ENCODE measurements around the gene CHRNB4. TPM values are rescaled to one million over a fixed set of nuclear protein-coding genes. Genes with fewer than 3 reads are reported as not detected.

The CHRNB4 gene
- total and polyA plus RNA-seq, 2 donors (not counting 1 experiment from before 2014, with no cell fraction given), result not detected

DNA sequence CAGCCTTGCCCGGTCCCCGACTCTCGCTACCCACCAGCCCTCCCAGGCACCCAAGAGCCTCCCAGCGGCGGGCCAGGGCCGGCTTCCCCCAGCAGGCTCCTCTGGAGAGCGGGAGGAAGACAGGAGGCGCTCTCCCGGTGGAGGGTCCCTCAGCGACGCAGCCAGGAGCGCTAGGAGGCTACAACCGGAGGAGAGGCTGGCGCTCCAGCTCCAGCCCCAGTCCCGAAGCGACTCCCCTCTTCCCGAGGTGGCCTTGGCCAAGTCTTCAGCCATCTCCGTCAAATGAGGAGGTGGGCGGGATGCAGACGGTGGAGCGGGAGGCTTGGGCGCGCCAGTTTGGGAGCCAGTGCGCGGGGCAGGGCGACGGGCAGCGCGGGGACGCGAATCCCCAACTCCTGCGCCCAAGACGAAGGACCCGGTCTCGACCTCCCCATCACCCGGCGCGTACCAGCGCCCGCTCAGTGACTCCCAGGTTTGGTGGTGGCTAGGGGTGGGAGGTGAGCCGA, 20.9 kb downstream of the CHRNB4 start:
- Histone ChIP-seq H3K4me1 (ENCODE audit: control insufficient read depth, extremely low read depth, insufficient read depth, low read length) (no peaks in the 10 kb centered on the region), H3K9me3 (ENCODE audit: control insufficient read depth, insufficient read depth, low read depth, low read length) (no peaks in the 10 kb centered on the region), H3K36me3 (ENCODE audit: control insufficient read depth, insufficient read depth, low read length) (no peaks in the 10 kb centered on the region), H3K4me3 (replicated peaks in 1 of 4; ENCODE audit: control extremely low read depth in 1 of 4, insufficient read depth in 1 of 4, low read depth in 3 of 4, low read length in 4 of 4) (no peak overlapping the region), H3K27ac (ENCODE audit: insufficient read depth, low read length) (no peak overlapping the region), H3K79me2 (ENCODE audit: control insufficient read depth, insufficient read depth, low read length) (no peaks in the 10 kb centered on the region), H3K9ac (ENCODE audit: insufficient read depth, low read length) (no peak overlapping the region), H3K4me2 (ENCODE audit: extremely low read depth, insufficient read depth, low read length) (no peak overlapping the region), H3K27me3 (ENCODE audit: control insufficient read depth, insufficient read depth, low read length) (peaks cover 30% of the 10 kb centered on the region), H4K20me1 (ENCODE audit: control insufficient read depth, extremely low read depth, insufficient read depth, low read length) (no peaks in the 10 kb centered on the region), H2AFZ (ENCODE audit: low read length) (no peak overlapping the region)
- DNase-seq (ENCODE audit: low read depth in 2 of 2), result peak in 1 of 2 donors; percentile 18
- no peak for TF ChIP-seq EZH2 (IDR thresholded peaks at IDR 0.05; ENCODE audit: low read length, missing control alignments)
- TF ChIP-seq CTCF (conservative IDR thresholded peaks at IDR 0.05 in 1 of 2, IDR thresholded peaks at IDR 0.05 in 1 of 2; ENCODE audit: low read depth in 1 of 2, low read length in 2 of 2), result peak in 1 of 2 donors; percentile 5

DNA sequence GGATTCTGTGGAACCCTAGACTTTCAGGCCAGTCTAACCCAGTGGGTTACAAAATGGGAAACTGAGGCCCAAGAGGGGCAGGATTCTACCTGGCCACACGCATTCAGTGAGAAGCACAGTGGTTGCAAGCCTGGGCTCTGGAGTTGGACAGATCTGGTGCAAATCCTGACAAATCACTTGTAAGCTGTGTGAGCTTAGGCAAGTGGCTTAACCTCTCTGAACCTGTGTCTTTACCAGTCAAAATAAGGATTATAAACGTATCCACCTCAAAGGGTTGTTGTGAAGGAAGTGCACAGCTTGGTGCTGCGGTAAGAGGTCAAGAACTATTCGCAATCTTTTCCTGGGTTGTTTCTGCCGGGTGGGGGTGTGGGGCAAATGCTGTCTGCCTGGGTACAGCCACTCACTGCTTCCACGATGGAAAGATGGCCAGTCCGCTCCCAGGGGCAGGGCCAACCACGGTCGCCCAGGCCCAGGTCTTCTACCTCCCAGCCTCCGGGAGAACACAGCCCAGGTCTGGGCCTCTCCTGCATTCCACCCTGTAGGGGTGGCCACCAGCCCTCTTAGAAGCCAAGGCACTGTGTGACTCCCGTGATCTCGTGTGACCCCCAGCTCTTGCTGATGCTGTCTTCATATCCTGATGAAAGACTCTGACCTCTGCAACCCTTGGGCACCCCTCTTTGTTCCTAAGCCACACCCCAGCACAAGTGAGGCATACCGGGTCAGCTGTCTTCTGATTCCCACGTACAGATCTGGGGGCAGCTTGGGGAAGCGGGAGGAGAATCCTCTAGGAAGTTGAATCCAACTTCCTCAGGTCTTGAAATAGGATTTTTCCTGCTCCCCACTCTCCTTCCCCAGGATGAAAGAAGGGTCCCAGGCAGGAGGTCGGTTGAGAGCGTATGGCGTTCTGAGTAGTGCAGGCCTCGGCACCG, 21.7 kb downstream of the CHRNB4 start:
- DNase-seq (ENCODE audit: low read depth in 2 of 2), result no peak
- peaks cover 30% of the 10 kb centered on the region for H3K27me3 ChIP-seq (ENCODE audit: control insufficient read depth, insufficient read depth, low read length)
- no peaks in the 10 kb centered on the region for H3K79me2 ChIP-seq (ENCODE audit: control insufficient read depth, insufficient read depth, low read length)
- TF ChIP-seq EZH2 (IDR thresholded peaks at IDR 0.05; ENCODE audit: low read length, missing control alignments), result peak; percentile 38
- TF ChIP-seq CTCF (conservative IDR thresholded peaks at IDR 0.05 in 1 of 2, IDR thresholded peaks at IDR 0.05 in 1 of 2; ENCODE audit: low read depth in 1 of 2, low read length in 2 of 2), result no peak
- no peaks in the 10 kb centered on the region for H3K9me3 ChIP-seq (ENCODE audit: control insufficient read depth, insufficient read depth, low read depth, low read length)
- H3K4me2 ChIP-seq (ENCODE audit: extremely low read depth, insufficient read depth, low read length), result no peak overlapping the region
- H4K20me1 ChIP-seq (ENCODE audit: control insufficient read depth, extremely low read depth, insufficient read depth, low read length), result no peaks in the 10 kb centered on the region
- no peaks in the 10 kb centered on the region for H3K36me3 ChIP-seq (ENCODE audit: control insufficient read depth, insufficient read depth, low read length)
- no peak overlapping the region for H3K27ac ChIP-seq (ENCODE audit: insufficient read depth, low read length)
- no peak overlapping the region for H3K4me3 ChIP-seq (replicated peaks in 1 of 4; ENCODE audit: control extremely low read depth in 1 of 4, insufficient read depth in 1 of 4, low read depth in 3 of 4, low read length in 4 of 4)
- no peaks in the 10 kb centered on the region for H3K4me1 ChIP-seq (ENCODE audit: control insufficient read depth, extremely low read depth, insufficient read depth, low read length)
- no peak overlapping the region for H2AFZ ChIP-seq (ENCODE audit: low read length)
- no peak overlapping the region for H3K9ac ChIP-seq (ENCODE audit: insufficient read depth, low read length)

DNA sequence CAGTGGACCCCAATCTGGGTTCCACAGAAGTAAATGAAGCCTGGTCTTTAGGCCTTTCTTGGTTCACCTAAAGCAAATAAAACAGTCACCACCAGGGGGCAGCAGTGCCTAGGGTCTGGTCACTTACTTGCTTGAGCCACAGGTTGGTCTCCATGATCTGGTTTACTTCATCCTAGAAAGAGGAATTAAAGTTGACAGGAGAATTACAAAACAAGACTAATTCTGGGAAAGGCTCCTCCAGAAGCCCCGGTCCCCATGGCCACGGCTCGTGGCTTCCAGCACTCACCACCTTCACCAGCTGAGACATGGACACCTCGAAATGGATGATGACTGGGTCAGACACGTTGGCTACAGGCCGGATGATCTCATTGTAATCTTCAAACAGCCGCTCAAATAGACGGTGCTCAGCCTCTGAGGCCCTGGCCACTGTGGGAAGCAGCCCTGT, 22.5 kb downstream of the CHRNB4 start:
- Histone ChIP-seq H3K27ac (ENCODE audit: insufficient read depth, low read length) (no peak overlapping the region), H3K4me1 (ENCODE audit: control insufficient read depth, extremely low read depth, insufficient read depth, low read length) (no peaks in the 10 kb centered on the region), H3K79me2 (ENCODE audit: control insufficient read depth, insufficient read depth, low read length) (no peaks in the 10 kb centered on the region), H3K4me2 (ENCODE audit: extremely low read depth, insufficient read depth, low read length) (no peak overlapping the region), H2AFZ (ENCODE audit: low read length) (no peak overlapping the region), H4K20me1 (ENCODE audit: control insufficient read depth, extremely low read depth, insufficient read depth, low read length) (no peaks in the 10 kb centered on the region), H3K36me3 (ENCODE audit: control insufficient read depth, insufficient read depth, low read length) (no peaks in the 10 kb centered on the region), H3K9ac (ENCODE audit: insufficient read depth, low read length) (no peak overlapping the region), H3K9me3 (ENCODE audit: control insufficient read depth, insufficient read depth, low read depth, low read length) (no peaks in the 10 kb centered on the region), H3K4me3 (replicated peaks in 1 of 4; ENCODE audit: control extremely low read depth in 1 of 4, insufficient read depth in 1 of 4, low read depth in 3 of 4, low read length in 4 of 4) (no peak overlapping the region), H3K27me3 (ENCODE audit: control insufficient read depth, insufficient read depth, low read length) (peaks cover 30% of the 10 kb centered on the region)
- peak; percentile 64 to 86 for DNase-seq (ENCODE audit: low read depth in 2 of 2)
- TF ChIP-seq EZH2 (IDR thresholded peaks at IDR 0.05; ENCODE audit: low read length, missing control alignments), result no peak
- peak; percentile 71 to 77 for TF ChIP-seq CTCF (conservative IDR thresholded peaks at IDR 0.05 in 1 of 2, IDR thresholded peaks at IDR 0.05 in 1 of 2; ENCODE audit: low read depth in 1 of 2, low read length in 2 of 2)

All from fibroblast of lung (primary cell).